Thymus (tissue), 11 donors: ENCODE results near the gene NSUN2. TPM values are rescaled to one million over a fixed set of nuclear protein-coding genes. Genes with fewer than 3 reads are reported as not detected.

Experiments
- DNase-seq, 9 donors: peaks; one replicate each; pipeline ENCODE4 v3.0.0-alpha.2; 2013; ENCODE audit warnings: low spot score in 9 of 9, low read depth in 6 of 9, missing footprints in 1 of 9
- H3K27ac ChIP-seq, 2 donors: one replicate each; pipeline ENCODE4 v1.5.1; 2013; ENCODE audit warnings: control low read depth in 1 of 2, low read depth in 1 of 2, low read length in 1 of 2, mild to moderate bottlenecking in 1 of 2, moderate library complexity in 1 of 2
- H3K27me3 ChIP-seq, 2 donors: one replicate each; pipeline ENCODE4 v1.5.1; 2013; ENCODE audit warnings: low read length in 1 of 2; ENCODE audit not compliant: control insufficient read depth in 2 of 2, insufficient read depth in 1 of 2
- H3K36me3 ChIP-seq, 2 donors: one replicate each; pipeline ENCODE4 v1.5.1; 2013; ENCODE audit warnings: low read length in 1 of 2, mild to moderate bottlenecking in 1 of 2, moderate library complexity in 1 of 2; ENCODE audit not compliant: control insufficient read depth in 2 of 2, insufficient read depth in 2 of 2
- H3K4me1 ChIP-seq, 2 donors: one replicate each; pipeline ENCODE4 v1.5.1; 2013; ENCODE audit warnings: low read length in 2 of 2; ENCODE audit not compliant: control insufficient read depth in 2 of 2, insufficient read depth in 2 of 2
- H3K4me3 ChIP-seq, 2 donors: one replicate each; pipeline ENCODE4 v1.5.1; 2013; ENCODE audit warnings: low read length in 2 of 2, control low read depth in 1 of 2, mild to moderate bottlenecking in 1 of 2
- H3K9me3 ChIP-seq, 2 donors: one replicate each; pipeline ENCODE4 v1.5.1; 2013; ENCODE audit warnings: low read length in 1 of 2, mild to moderate bottlenecking in 1 of 2; ENCODE audit not compliant: control insufficient read depth in 2 of 2, insufficient read depth in 1 of 2
- WGBS: extraction: QIAGEN DNeasy Blood & Tissue Kit; methylation state at CpG from one replicate; pipeline ENCODE4 v1.1.7; 2013; 5-methylcytosine and 5-hydroxymethylcytosine counted together
- polyA plus RNA-seq: library from polyadenylated mRNA; stranded (reverse); fragments of 200-250 nt; gene quantifications from one replicate; pipeline ENCODE4 v1.2.3, GENCODE V29; 2013
- total RNA-seq: library from RNA; stranded (reverse); fragments of 120-200 nt; gene quantifications from one replicate; pipeline ENCODE4 v1.2.4, GENCODE V29; 2013
- donor health status: healthy.

The NSUN2 gene
- total and polyA plus RNA-seq, 2 donors = 43.9 to 68.1 TPM

DNA sequence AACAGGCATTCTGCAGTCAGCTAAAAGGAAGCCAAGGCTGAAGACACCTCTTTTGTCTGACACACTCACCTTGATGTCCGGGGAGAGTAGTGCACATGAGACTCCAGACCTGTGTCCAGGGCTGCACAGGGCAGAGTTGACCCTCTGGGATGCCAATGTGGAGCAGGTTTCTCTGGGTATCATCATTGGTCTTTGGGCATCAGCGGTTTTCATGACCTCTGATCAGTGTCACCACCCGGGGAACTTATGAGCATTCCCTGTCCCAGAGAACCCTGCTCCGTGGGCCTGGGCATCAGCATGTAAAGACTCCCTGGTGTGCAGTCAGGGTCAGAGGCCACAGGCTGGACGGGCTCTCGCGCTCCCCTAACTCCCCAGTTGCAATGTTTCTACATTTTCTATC, 80.2 kb downstream of the NSUN2 start:
- no peak overlapping the region for H3K27ac ChIP-seq
- WGBS = 91% methylated on average over 7 of the region's 7 CpGs
- H3K27me3 ChIP-seq = no peaks in the 10 kb centered on the region
- no peaks in the 10 kb centered on the region for H3K9me3 ChIP-seq
- no peak for DNase-seq
- H3K4me3 ChIP-seq = no peak overlapping the region
- H3K36me3 ChIP-seq = no peaks in the 10 kb centered on the region
- no peaks in the 10 kb centered on the region for H3K4me1 ChIP-seq

DNA sequence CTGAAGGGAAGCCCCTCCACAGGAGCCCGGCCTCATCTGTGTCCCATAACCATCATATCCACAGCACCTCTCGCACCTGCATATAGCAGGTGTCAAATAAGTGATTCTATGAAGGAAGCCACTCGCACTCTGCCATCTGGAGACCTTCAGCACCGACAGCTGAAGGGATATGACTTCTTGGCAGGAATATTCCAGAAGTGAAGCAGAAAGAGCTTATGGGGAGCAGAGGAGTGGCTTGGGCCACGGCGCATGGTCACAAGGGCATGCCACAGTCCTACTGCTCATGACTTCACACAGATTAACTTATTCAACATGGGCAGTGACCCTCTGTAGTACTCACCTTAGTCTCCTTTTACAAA, 80.9 kb downstream of the NSUN2 start:
- H3K27me3 ChIP-seq = no peaks in the 10 kb centered on the region
- H3K27ac ChIP-seq = no peak overlapping the region
- WGBS = 95% methylated on average over 6 of the region's 6 CpGs
- no peak for DNase-seq
- no peak overlapping the region for H3K4me3 ChIP-seq
- no peaks in the 10 kb centered on the region for H3K4me1 ChIP-seq
- H3K9me3 ChIP-seq = no peaks in the 10 kb centered on the region
- no peaks in the 10 kb centered on the region for H3K36me3 ChIP-seq

DNA sequence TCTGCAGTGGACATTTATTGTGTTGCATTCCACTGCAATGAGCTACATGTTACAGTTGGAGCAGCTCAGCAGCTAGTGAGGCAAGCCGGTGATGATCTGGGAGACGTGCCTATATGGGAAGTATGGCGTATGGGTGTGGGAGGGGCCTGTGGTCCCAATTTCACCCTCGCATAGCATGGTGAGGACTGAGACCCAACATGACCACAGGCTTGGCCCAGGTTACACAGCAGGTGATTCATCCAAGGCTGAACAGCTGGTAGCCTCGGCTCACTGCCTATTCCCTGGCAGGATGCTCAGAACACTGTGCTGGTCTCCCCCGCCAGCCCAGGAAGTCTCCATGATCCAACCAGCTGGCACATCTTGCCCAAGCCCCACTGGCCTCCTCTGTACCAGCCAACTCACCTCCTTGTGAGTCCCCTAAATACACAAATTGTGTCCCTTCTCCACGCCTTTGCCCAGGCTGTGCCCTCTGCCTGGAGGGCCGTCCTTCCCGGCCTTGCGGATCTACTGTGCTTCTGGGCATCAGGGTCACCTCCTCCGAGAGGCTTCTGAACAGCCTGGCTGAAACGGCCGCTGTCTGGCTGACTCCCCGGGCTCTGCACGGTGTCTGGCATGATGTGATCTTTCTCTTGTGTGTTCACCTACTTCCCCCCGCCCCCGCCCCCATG, 81.4 kb downstream of the NSUN2 start:
- H3K4me1 ChIP-seq = no peaks in the 10 kb centered on the region
- H3K4me3 ChIP-seq = no peak overlapping the region
- H3K27me3 ChIP-seq = no peaks in the 10 kb centered on the region
- H3K27ac ChIP-seq = no peak overlapping the region
- H3K36me3 ChIP-seq = no peaks in the 10 kb centered on the region
- no peak for DNase-seq
- no peaks in the 10 kb centered on the region for H3K9me3 ChIP-seq
- 96% methylated on average over 17 of the region's 17 CpGs for WGBS

DNA sequence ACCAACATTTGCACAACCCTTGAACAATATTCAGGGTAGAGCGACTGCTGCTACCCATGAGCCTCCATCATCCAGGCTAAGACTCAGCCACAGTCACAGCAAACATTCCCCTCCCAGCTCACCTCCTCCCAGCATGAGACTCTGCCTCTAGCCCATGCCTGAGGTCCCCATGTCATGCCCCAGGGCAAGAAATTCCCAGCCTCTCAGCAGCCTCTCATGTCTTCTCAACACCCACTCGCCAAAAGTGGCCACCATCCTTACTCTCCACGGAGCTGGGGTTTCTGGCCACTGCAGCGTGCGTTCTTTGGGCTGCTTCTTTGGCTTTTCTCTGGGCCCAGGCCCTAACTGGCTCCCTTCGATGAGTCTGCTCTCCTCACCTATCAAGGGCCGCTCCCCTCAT, 82.2 kb downstream of the NSUN2 start:
- Histone ChIP-seq H3K27me3 (no peaks in the 10 kb centered on the region), H3K4me3 (no peak overlapping the region), H3K4me1 (no peaks in the 10 kb centered on the region), H3K27ac (no peak overlapping the region), H3K36me3 (no peaks in the 10 kb centered on the region), H3K9me3 (no peaks in the 10 kb centered on the region)
- WGBS = 97% methylated on average over 7 of the region's 7 CpGs
- DNase-seq = no peak

Other genes starting within 250 kb of the NSUN2 start
- 0.42 TPM for gene UBE2QL1, start 184.2 kb downstream of the NSUN2 start, total RNA-seq
- gene UBE2QL1, start 184.2 kb downstream of the NSUN2 start, polyA plus RNA-seq = 1.1 TPM
- gene SRD5A1, start 396 bp upstream of the NSUN2 start, total RNA-seq = 6.9 TPM
- gene SRD5A1, start 396 bp upstream of the NSUN2 start, polyA plus RNA-seq = 10.2 TPM
- gene TENT4A, start 80.4 kb upstream of the NSUN2 start, total RNA-seq = 8.4 TPM
- 18.7 TPM for gene TENT4A, start 80.4 kb upstream of the NSUN2 start, polyA plus RNA-seq